GM21526 (cell line): ENCODE results near the gene FREY1.

Experiments
- ATAC-seq: cut with Tn5 transposase; IDR thresholded peaks from one replicate; pipeline ENCODE4 v1.9.1; 2021; ENCODE audit warnings: moderate library complexity; ENCODE audit not compliant: unreplicated experiment, low FRiP score

Gene FREY1, protein sequence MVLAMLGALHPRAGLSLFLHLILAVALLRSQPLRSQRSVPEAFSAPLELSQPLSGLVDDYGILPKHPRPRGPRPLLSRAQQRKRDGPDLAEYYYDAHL

DNA sequence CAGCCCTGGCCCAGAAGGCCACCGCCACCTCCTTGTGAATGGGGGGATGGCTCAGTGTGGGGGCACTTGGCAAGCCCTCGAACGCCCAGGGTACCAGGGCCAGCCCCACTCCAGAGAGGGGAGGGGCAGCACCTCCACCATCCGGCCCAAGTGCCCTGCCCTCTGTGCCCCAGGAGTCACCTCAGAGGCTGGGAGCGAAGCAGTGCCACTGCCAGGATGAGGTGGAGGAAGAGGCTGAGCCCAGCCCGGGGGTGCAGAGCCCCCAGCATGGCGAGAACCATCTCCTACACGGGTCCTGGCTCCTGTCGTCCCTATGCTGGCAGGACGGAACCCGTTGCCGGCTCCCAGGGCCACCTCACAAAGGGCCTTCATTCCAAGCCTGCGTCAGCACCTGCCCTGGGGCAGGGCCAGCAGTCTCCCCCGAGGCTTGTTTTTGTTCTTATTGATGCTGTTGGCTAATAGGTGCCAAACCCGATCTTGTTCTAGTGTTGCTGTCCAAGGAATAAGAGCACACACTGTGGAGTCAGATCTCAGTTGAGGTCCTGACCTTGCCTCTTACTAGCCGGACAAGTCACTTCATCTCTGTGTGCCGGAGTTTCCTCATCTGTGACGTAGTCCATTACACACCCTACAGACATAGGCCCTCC, at the start of gene FREY1:
FREY1 (minus strand) TSS at position 307 of the 647 bp plus-strand sequence; CDS start at position 281, 26 bp downstream.
- no peak for ATAC-seq

DNA sequence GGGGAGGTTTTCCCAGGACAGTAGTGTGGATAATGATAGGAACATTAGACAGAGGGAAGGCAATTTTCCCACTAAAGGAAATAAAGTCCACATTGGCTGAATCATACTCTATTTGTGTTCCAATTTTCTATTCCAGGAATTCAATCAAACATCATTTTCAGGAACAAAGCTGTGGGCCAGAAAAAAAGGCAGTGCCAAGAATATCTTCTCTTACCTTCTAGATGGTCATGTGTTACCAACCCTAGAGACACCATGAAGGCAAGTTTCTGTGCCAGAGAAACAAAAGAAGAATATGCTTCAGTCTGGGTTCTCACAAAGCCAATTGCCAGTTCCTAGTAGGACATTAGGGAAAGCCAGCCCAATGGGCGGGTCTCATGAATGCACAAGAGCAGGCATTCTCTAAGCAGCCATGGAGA, 42.9 kb upstream of the FREY1 start:
- ATAC-seq = no peak

DNA sequence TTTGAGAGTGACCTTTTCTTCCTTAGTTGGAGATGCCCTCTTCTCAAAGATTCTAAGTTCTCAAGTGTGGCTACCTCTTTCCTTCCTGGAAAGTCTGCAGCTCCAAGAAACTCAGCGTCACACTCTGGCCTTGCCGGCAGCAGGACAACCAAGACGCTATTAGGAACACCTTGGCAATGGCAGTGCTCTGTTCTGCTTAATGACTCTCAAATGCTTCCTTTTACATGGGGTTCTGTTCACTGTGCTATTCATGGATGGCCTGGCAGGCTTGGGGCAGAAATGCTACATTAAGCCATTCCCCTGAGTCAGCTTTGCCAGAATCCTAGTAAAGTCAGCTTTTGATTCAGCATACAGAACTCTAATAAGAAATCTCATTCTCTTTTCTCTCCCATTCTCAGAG, 41.3 kb upstream of the FREY1 start:
- no peak for ATAC-seq

DNA sequence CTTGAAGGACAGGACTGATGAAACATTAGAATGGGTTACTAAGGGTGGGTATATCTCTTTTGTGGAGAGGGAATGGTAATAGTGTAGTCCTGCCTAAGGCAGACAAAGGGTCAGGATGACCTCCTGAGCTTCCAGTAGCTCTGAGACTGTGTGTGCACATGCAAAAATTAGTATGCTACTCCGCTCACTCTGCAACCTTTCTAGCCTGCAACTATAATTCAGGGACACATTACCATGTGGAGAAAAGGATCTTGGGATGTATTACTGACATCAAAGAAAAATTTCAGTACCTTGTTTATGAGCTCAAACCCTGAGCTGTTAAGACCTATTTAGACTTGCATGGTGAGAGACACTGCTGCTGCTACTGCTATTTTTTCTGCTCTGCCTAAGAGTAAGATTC, 40.8 kb upstream of the FREY1 start:
- ATAC-seq = no peak

DNA sequence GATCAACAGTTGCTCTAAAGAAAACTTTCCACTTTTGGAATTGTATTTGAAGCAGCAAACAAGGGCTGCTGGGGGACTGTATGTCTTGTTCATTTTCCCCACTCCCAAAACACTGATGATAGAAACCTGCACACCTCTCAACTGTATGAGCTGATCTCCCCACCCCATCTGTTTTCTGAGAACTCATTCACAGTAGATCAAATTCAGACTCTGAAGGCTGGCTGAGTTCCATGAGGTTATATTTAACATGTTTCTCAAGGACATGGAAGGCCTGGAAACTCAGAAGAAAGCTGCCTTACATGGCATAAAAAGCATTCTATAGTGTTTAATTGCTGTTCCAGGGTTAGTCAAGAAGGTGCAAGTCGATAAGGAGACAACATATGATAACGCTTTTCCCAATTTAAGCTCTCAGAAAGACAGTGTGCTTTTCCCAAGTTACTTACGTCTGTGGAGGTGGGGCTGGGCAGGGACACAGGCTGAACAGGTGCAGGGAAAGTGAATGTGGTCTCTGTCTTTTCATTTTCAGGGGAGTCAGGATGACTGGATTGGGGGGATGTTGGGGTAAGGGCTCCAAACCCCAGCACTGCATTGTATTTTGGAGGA, 38.4 kb upstream of the FREY1 start:
- no peak for ATAC-seq

DNA sequence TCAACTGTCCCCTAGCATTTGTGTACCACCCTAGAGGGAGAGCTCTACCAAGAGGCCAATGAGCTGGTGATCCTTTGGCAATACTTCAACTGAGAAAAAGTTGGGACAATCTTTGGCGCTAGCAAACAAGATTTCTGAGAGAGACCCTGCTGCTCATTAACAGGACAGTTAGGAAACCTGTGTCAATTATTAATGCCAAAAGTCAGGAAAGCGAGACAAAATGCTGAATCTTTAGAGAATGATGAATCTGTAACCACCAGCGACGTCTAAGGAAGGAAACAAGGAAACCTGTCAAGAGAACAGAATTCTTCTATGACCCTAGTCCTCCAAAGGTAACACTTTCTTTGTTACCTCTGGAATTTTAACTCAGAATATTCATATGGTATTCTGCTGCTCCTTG, 35.3 kb upstream of the FREY1 start:
- no peak for ATAC-seq

DNA sequence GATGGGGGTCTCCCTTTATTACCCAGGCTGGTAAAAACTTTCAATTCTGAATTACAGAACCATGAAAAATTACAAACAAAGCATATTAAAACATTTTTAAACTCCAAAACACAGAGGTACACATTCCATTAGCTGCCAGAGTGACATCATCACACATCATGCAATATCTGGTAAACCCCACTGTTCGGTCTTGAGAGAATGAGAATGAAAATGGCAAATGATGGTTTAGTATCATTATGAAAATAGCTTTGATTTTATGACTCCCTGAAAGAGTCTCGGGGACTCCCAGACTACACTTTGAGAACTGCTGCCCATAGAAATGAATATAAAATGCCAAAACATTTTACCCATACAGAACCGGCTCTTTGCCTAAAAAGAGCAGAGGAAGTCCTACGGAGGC, 34.2 kb upstream of the FREY1 start:
- no peak for ATAC-seq

DNA sequence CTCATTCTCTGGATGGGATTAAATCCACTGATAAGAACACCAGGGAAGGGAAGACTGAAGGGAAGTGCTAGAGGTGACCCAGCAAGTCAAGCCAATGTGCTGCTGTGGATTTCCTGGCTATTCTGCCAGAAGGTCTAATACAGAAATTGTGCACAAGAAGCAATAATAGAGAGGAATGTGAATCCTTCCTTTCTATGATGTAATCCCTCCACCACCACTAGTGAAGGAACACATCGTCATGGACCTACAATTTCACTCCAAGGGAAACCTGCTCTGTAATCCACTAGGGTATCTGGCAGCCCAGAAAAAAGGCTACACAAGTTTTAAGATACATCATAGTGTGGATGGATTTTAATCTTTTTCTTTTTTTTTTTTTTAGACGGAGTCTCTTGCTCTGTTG, 32.8 kb upstream of the FREY1 start:
- no peak for ATAC-seq

DNA sequence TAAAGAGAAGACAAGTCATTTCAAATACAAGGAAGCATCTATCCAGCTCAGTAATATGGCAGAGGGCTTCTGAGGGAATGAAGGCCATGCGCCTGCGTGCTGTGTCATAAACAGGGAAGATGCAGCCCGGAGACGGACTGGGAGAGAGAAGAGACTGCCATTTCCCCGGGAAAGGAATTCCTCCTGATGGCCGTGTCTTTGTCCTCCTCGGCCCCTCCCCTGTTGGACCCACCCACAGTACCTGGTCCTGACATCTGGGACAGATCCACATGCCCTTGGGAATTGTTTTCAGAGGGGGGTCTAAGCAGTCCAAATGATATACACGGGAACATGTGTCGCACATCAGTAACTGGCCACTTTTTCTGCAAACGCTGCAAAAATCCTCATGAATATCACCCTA, 30.8 kb upstream of the FREY1 start:
- no peak for ATAC-seq

DNA sequence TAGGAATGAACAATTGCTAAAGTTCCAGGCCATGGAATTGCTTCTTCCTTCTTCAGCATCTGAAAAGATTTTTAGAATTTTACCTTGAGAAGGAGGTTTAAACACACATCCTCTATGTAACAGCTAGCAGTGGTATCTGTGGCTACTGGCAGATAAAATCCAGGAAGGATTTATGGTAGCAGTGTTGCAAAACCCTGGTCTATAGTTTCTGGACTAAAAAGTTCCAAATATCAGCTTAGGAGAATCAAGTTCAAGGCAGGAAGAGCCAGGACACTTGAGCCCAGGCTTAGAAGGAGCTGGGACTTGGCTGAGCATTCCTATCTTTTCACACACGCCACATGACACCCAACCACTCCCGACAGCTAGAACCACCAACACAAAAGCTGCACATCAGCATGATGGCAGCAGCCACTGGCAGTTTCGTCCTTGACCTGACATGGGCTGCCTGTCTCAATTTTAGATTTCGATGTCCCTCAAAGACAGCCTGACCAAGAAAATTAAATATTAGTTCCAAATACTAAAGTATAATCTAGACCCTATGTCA, 29.5 kb upstream of the FREY1 start:
- ATAC-seq = no peak

DNA sequence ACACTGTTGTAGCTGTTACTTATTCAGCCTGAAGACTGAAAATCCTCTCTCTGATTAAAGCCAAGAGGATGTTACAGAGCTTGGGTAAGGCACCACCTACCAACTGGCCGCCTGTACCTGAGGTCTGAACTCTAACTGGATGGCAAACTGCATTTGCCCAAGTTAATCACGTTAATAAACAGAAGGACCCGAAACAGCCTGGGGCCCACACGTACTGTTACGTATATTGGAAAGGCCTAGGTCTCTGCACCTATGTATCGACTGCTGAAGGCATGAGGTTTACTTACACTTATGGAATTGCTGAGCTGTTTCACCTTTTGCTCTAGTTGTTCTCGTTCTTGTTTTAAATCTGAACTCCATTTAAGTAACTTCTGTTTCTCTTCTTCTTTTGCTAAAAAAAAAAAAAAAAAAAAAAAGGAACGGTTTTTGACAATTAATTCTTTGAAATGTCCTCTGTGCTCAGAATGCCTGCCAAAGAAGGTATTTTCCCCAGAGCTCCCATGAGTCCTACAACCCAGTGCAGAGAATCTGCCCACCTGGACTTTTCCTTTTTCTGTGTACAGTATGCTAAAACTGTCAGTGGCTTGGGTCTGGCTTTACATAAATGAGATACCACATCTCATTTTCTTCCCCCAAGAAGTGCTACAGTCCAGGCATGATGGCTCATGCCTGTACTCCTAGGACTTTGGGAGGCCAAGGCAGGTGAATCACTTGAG, 28.4 kb upstream of the FREY1 start:
- no peak for ATAC-seq

DNA sequence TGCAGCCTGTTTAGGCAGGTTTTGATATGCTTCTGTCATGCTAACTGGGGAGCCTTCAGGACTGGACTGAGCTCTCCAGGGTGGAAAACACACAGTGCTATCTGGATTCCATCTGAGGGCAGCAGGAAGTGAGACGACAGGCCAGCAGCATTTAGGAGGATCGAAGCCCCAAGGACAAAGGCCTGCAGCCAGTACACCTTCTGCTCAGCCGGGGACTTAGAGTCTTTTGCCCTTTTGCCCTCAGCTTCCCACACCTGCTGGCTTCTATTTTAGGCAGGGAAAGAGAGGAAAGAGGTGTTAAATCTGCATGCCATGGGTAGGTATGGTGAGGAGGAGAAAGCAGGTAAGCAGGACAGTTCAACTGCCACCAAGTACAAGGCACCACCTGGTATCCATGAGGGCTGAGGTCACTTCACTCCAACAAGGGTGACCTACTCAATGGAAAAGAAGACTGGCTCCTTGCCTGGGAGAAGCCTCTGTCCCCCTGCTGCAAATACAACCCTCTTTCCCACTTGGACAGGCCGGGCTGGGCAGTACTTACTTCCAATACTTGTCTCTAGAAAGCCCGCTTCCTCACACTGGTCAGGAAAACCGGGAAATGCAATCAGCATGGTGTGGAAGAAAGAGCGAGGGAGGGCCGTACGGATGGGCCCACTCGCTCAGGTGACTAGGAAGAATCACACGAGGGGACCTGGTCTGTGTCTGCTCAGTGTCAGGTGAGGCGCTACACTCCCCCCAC, 27.7 kb upstream of the FREY1 start:
- ATAC-seq = no peak

DNA sequence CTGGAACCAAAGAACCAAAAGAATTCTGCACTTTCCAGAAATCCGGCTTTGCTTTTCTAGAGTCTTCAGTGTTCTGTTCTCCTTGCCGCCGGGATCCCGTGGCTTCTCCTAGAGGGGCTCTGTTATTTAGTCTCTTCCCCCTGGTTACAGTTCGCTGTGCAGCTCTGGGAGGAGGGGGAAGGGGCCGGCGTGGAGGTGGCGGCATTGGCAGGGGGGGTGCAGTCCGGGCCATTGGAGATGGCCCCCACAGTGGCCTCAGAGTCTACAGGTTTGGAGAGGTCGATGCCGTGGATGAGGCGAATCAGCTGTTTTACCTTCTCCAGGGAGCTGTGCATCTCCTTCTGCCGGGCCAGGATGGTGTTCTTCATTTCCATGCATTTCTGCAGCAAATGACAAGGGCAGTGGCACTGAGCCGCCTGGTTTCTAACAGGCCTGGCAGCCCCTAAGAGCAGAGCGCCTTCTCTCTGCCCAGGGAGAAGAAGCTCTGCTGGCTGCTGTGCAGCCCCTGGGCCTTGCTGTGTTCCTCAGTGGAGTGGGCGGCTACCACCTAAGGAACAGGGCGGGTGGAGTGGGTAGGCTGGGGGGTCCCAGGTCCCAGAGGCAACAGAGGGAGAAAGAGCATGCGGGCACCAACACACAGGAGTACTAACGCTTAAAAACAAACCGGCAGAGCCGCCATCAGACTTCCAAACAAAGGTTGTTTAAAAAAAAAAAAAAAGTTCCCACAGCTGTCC, 26.9 kb upstream of the FREY1 start:
- ATAC-seq = no peak

DNA sequence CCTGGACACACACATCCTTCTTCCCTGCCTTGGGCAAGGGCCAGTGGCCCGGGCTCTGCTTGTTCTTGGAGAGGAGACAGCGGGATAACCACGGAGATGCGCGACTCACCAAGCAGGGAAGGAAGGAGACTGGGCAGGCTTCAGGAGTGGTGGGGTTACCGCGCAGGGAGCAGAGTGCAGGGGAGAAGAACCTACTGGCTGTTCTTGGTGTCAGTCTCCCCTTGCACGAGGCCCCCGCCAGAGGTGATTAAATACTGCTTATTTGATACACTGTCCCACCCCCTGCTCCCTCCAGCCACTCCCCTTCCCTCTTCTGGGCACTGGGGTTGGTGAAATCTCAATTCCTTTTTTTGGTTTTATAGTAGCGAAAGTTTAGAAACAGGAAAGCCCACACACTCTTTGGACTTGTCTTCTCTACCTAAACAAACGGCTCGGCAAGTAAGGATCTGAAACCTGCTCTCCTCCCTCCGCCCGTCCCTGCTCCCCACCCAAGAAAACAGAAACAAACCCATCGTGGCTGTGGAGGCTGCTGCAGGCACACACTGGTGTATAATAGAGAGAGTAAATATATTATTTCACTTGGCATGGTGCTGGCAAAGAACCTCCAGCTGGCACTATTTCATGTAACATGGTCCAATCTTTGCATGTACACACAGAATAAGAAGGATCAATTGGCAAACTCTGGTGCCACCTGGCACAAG, 26.2 kb upstream of the FREY1 start:
- ATAC-seq = no peak

DNA sequence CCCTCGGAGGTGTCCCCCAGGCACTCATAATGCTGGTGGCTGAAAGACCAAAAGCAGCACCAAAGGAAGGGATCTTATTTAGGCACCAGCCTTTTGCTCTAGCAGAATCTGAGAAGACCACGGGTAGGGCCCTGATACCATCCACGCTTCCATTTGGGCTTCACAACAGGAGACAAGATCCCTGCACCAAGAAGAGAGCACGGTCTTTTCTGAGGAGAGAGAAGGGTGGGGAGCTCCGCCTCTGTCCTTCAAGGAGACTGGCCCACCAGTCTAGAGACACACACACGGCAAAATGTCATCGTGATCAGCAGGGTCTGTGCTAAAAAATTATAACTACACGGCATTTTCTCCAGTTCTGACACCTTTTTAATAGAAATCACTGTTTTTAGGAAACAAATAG, 25.1 kb upstream of the FREY1 start:
- no peak for ATAC-seq

DNA sequence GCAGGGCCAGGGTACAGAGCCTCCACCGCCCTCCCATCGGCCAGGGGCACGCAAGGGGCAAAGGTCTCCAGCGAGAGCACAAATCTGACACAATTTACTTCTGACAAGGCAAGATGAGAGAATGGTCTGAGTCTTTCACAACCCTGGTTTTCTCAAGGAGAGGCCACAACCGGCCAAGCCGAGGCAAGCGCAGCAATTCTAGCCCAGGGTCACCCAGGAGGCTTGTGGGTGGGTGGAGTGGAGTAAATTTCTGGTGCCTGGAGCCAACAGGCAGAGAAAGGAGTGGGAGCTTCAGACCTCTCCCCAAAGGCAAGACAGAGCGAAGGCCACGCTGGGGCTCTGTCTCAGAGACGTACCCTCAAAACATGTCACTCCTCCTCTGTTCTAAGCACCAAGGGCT, 24.7 kb upstream of the FREY1 start:
- no peak for ATAC-seq

DNA sequence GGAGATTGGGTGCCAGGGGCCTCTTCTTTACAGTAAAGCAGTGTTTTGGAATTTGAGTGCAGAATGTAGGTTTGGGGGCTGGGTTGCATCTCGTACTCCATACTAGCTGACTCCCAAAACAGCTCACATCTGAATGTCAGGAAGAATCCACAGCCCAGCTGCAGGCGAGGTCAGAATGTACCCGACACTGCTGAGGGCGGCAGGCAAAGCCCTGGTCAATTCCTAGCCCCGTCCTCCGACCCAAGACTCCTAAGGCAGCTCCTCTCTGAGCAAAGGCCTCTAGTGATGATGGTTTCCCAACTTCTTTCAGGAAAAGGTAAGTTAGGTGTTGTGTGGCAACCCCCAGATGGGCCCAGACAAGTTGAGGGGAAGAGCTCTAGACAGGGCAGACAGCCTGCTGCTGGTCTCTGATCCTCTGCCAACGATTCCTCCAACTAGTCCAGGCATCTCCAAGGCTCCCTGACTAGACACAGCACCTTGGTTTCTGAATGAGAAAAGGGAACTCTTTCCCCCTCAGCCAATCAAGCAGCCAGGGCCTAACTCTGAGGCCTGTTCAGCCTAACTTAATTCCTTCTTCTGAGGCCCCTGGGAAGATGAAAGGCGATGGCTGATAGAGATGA, 24.0 kb upstream of the FREY1 start:
- ATAC-seq = no peak

DNA sequence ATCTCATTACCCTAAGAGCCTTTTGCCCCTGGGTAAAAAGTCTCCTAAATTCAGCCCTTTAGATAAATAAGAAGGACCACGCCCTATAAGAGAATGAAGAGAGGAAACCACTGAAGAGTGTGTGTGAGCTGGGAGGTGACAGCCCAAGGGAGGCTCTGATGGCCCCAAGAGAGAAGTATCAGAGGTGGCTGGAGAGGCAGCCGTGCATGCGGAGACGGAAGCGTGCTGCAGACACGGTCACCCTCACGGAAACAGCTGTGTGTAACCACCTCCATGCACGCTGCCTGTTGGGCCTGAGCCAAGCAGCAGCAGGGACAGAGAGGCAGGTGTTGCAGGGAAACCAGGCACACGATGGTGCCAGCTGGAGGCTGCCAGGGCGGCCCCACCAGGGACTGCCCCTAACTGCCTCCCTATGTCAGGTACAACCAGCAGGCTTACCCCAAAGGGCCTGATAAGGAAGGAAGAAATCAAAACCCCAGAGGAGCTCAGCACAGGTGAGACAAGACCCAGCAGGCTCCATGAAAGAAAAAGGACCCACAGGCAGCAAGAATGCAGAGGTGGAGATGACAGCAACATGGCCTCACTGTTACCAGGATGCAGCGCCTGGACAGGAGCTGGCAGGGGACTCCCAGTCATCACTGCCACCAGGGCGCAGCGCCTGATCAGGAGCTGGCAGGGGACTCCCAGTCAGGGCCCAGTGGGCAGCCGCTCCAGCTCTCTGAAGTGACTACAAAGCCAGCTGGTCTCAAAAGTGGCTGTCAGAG, 23.1 kb upstream of the FREY1 start:
- ATAC-seq = peak; percentile 85
